Measurements from ENCODE around the gene FMNL2. TPM values are rescaled to one million over a fixed set of nuclear protein-coding genes. Genes with fewer than 3 reads are reported as not detected.

FMNL2 gene
- polyA plus RNA-seq, 3 donors = 0.28 to 3.2 (median 0.71) TPM

- H3K4me1 Mint-ChIP-seq = peaks cover 5% of the 10 kb centered on the region
- no peak overlapping the region for H3K4me2 ChIP-seq (replicated peaks; ENCODE audit: extremely low read depth, low read length, poor library complexity, severe bottlenecking)
- H3K4me3 ChIP-seq (replicated peaks in 1 of 3; ENCODE audit: low read depth in 2 of 3, low read length in 3 of 3) = no peak overlapping the region
- no peak overlapping the region for H3K9ac ChIP-seq (ENCODE audit: insufficient read depth, low read length, poor library complexity, severe bottlenecking)
- no peaks in the 10 kb centered on the region for H3K36me3 ChIP-seq (replicated peaks in 1 of 2; ENCODE audit: control insufficient read depth in 1 of 2, insufficient read depth in 2 of 2, low read length in 2 of 2)
- H3K4me1 ChIP-seq (ENCODE audit: control insufficient read depth in 1 of 2, insufficient read depth in 2 of 2, low read length in 2 of 2) = no peaks in the 10 kb centered on the region
- peaks cover 3 to 15% (median 9%) of the 10 kb centered on the region in 7 donors for H3K9me3 Mint-ChIP-seq
- H3K27ac Mint-ChIP-seq = no peak overlapping the region
- H3K36me3 Mint-ChIP-seq = peaks cover 0 to 1% of the 10 kb centered on the region in 2 donors
- no peaks in the 10 kb centered on the region for H3K79me2 ChIP-seq (ENCODE audit: insufficient read depth, low read length)
- intact Hi-C loops (cut with micrococcal nuclease) = no loop called here
- H3K27me3 Mint-ChIP-seq (ENCODE audit: low read depth in 3 of 3) = peaks cover 0 to 2% (median 0%) of the 10 kb centered on the region in 3 donors
- H3K27ac ChIP-seq (ENCODE audit: low read depth in 1 of 2, low read length in 2 of 2) = no peak overlapping the region
- DNase-seq = no peak
- TF ChIP-seq CTCF (IDR thresholded peaks at IDR 0.05) = no peak
- peaks cover 0 to 8% of the 10 kb centered on the region in 2 donors for H3K9me3 ChIP-seq (replicated peaks in 1 of 2; ENCODE audit: control insufficient read depth in 1 of 2, insufficient read depth in 1 of 2, low read length in 2 of 2)
- H3K4me3 Mint-ChIP-seq = no peak overlapping the region
- no peaks in the 10 kb centered on the region for H4K20me1 ChIP-seq (ENCODE audit: insufficient read depth, low read length)
- no peak overlapping the region for H2AFZ ChIP-seq (ENCODE audit: insufficient read depth, low read depth, low read length, poor library complexity, severe bottlenecking)
- H3K27me3 ChIP-seq (ENCODE audit: control insufficient read depth in 2 of 2, insufficient read depth in 2 of 2, low read length in 2 of 2) = no peaks in the 10 kb centered on the region
Measured at GRCh38 chr2:152385650-152386049, 50.7 kb downstream of the FMNL2 start.

GRCh38 chr2:152386266-152386665 is 51.3 kb downstream of the FMNL2 start:
- Histone ChIP-seq H3K27me3 (ENCODE audit: control insufficient read depth in 2 of 2, insufficient read depth in 2 of 2, low read length in 2 of 2) (no peaks in the 10 kb centered on the region), H3K9me3 (replicated peaks in 1 of 2; ENCODE audit: control insufficient read depth in 1 of 2, insufficient read depth in 1 of 2, low read length in 2 of 2) (peaks cover 0 to 8% of the 10 kb centered on the region in 2 donors), H3K4me1 (ENCODE audit: control insufficient read depth in 1 of 2, insufficient read depth in 2 of 2, low read length in 2 of 2) (no peaks in the 10 kb centered on the region), H3K9ac (ENCODE audit: insufficient read depth, low read length, poor library complexity, severe bottlenecking) (no peak overlapping the region), H3K27ac (ENCODE audit: low read depth in 1 of 2, low read length in 2 of 2) (no peak overlapping the region), H3K36me3 (replicated peaks in 1 of 2; ENCODE audit: control insufficient read depth in 1 of 2, insufficient read depth in 2 of 2, low read length in 2 of 2) (no peaks in the 10 kb centered on the region), H3K4me2 (replicated peaks; ENCODE audit: extremely low read depth, low read length, poor library complexity, severe bottlenecking) (no peak overlapping the region), H3K4me3 (replicated peaks in 1 of 3; ENCODE audit: low read depth in 2 of 3, low read length in 3 of 3) (no peak overlapping the region), H3K79me2 (ENCODE audit: insufficient read depth, low read length) (no peaks in the 10 kb centered on the region), H4K20me1 (ENCODE audit: insufficient read depth, low read length) (no peaks in the 10 kb centered on the region), H2AFZ (ENCODE audit: insufficient read depth, low read depth, low read length, poor library complexity, severe bottlenecking) (no peak overlapping the region)
- Mint-ChIP-seq H3K4me1 (peaks cover 5% of the 10 kb centered on the region), H3K27ac (no peak overlapping the region), H3K9me3 (peaks cover 3 to 17% (median 9%) of the 10 kb centered on the region in 7 donors), H3K36me3 (peaks cover 0 to 1% of the 10 kb centered on the region in 2 donors), H3K27me3 (ENCODE audit: low read depth in 3 of 3) (peaks cover 0 to 2% (median 0%) of the 10 kb centered on the region in 3 donors), H3K4me3 (no peak overlapping the region)
- TF ChIP-seq CTCF (IDR thresholded peaks at IDR 0.05) = no peak
- no peak for DNase-seq
- WGBS (ENCODE audit: insufficient coverage) = 100% methylated on average over 1 of the region's 1 CpG
- intact Hi-C loops (cut with micrococcal nuclease) = no loop called here
